Keratinocyte (primary cell): ENCODE results near the gene TULP1. TPM values are rescaled to one million over a fixed set of nuclear protein-coding genes. Genes with fewer than 3 reads are reported as not detected.

Experiments used
- DNase-seq: peaks from one replicate; pipeline ENCODE4 v3.0.0-alpha.2; 2011; ENCODE audit warnings: low read depth, missing footprints, low spot score
- FAIRE-seq: peaks from 2 replicates; lab custom pipeline; 2011; peaks lifted over from hg19 to GRCh38; lab: Jason Lieb, UNC
- H2AFZ ChIP-seq: 2 replicates; pipeline ENCODE4 v1.6.0; 2012; ENCODE audit warnings: low read length, control low read depth, inconsistent platforms; ENCODE audit not compliant: control insufficient read depth
- H3K27ac ChIP-seq: 2 replicates; pipeline ENCODE4 v1.5.1; 2011; ENCODE audit warnings: low read length; ENCODE audit not compliant: control insufficient read depth, insufficient read depth
- H3K27me3 ChIP-seq: 3 replicates; pipeline ENCODE4 v1.6.0; 2011; ENCODE audit warnings: low read length; ENCODE audit not compliant: control insufficient read depth, insufficient read depth; ENCODE audit errors: extremely low read depth
- H3K36me3 ChIP-seq, 2 experiments: 2 replicates in 1 of 2; 3 replicates in 1 of 2; pipeline ENCODE4 v1.5.1; 2011; ENCODE audit warnings: low read length in 2 of 2, mild to moderate bottlenecking in 1 of 2; ENCODE audit not compliant: control insufficient read depth in 2 of 2, insufficient read depth in 2 of 2; ENCODE audit errors: extremely low read depth in 1 of 2
- H3K4me1 ChIP-seq: 3 replicates; pipeline ENCODE4 v1.5.1; 2011; ENCODE audit warnings: low read length; ENCODE audit not compliant: control insufficient read depth, insufficient read depth; ENCODE audit errors: extremely low read depth
- H3K4me2 ChIP-seq: 3 replicates; pipeline ENCODE4 v1.6.0; 2011; ENCODE audit warnings: low read depth, low read length; ENCODE audit not compliant: control insufficient read depth, insufficient read depth; ENCODE audit errors: extremely low read depth
- H3K4me3 ChIP-seq, 3 experiments: fragments of 200-600 bp in 1 of 3; sonication (generic) in 1 of 3; 2 replicates in 2 of 3; 3 replicates in 1 of 3; pipeline ENCODE4 v1.5.1; 2011 to 2016; ENCODE audit warnings: low read length in 3 of 3, mild to moderate bottlenecking in 3 of 3, control low read depth in 2 of 3, inconsistent platforms in 1 of 3, low read depth in 1 of 3, mixed read lengths in 1 of 3, mixed run types in 1 of 3, moderate library complexity in 1 of 3; ENCODE audit not compliant: control insufficient read depth in 2 of 3, insufficient read depth in 2 of 3; ENCODE audit errors: extremely low read depth in 1 of 3
- H3K79me2 ChIP-seq: 2 replicates; pipeline ENCODE4 v1.6.0; 2012; ENCODE audit warnings: low read length; ENCODE audit not compliant: control insufficient read depth, insufficient read depth
- H3K9ac ChIP-seq: 3 replicates; pipeline ENCODE4 v1.6.0; 2011; ENCODE audit warnings: low read length; ENCODE audit not compliant: control insufficient read depth, insufficient read depth; ENCODE audit errors: extremely low read depth
- H3K9me1 ChIP-seq: 3 replicates; pipeline ENCODE4 v1.6.0; 2011; ENCODE audit warnings: low read length; ENCODE audit not compliant: control insufficient read depth, insufficient read depth; ENCODE audit errors: extremely low read depth
- H3K9me3 ChIP-seq: 2 replicates; pipeline ENCODE4 v1.5.1; 2012; ENCODE audit warnings: low read depth, low read length; ENCODE audit not compliant: control insufficient read depth
- H4K20me1 ChIP-seq: 3 replicates; pipeline ENCODE4 v1.6.0; 2011; ENCODE audit warnings: low read length; ENCODE audit not compliant: control insufficient read depth, insufficient read depth; ENCODE audit errors: extremely low read depth
- CTCF ChIP-seq, 3 experiments: IDR thresholded peaks in 1 of 3; conservative IDR thresholded peaks in 1 of 3; optimal IDR thresholded peaks in 1 of 3; 2 replicates in 2 of 3; 3 replicates in 1 of 3; pipeline versions ENCODE3 to v1.5.1; 2011; ENCODE audit warnings: low read length in 3 of 3, mild to moderate bottlenecking in 3 of 3, moderate library complexity in 2 of 3, control low read depth in 1 of 3, inconsistent platforms in 1 of 3; ENCODE audit not compliant: insufficient read depth in 2 of 3; ENCODE audit errors: extremely low read depth in 1 of 3
- EZH2 ChIP-seq: IDR thresholded peaks from one replicate; pipeline ENCODE4 v1.6.1; 2012; ENCODE audit warnings: inconsistent platforms, mild to moderate bottlenecking, low read length, moderate library complexity
- dilution Hi-C: fragments of 300-500 bp; cut with MboI; formaldehyde crosslinking; loops from one replicate; pipeline ENCODE4 v1.7.0; 2020; ENCODE audit warnings: low sequenced_read_pairs; ENCODE audit not compliant: extremely low pct_ligation_motif_present
- polyA plus RNA-seq, 5 experiments: library from polyadenylated mRNA; depleted of rRNA in 3 of 5; stranded (reverse) in 3 of 5; stranded (forward) in 1 of 5; unstranded in 1 of 5; fragments of >200 nt; gene quantifications; 1 replicate in 1 of 5; 2 replicates in 3 of 5; 3 replicates in 1 of 5; pipeline versions ENCODE4 v1.2.1 to v1.2.3, GENCODE V29; 2011 to 2012; ENCODE audit warnings: missing spikeins in 2 of 5, low read depth in 1 of 5, low replicate concordance in 1 of 5

TULP1 gene
- polyA plus RNA-seq, 1 donor (not counting 4 experiments of a cell fraction or from before 2014, with no cell fraction given), result not detected

DNA sequence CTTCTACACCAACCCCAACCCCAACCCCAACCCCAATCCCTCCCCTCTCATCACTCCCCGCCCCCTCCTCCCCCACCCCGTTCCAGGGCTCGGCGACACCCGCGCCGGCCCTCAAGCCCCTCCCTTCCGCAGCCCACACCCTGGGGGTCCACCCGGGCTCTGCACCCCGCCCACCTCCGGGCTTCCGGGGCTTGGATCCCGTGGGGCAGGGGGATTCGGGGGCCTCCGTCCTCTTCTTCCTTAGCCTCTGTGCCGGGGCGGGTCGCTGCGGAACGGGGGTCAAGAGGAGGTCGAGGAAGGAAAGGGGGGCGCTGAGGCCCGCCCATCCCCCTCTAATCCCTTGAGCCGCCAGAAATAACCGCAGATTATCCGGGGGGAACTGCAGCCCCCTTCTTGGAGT, 690 bp downstream of the TULP1 start:
- no peaks in the 10 kb centered on the region for H3K4me1 ChIP-seq
- FAIRE-seq (no peak), DNase-seq (no peak)
- peaks cover 30% of the 10 kb centered on the region for H3K27me3 ChIP-seq
- H3K4me3 ChIP-seq, result no peak overlapping the region
- no peaks in the 10 kb centered on the region for H3K79me2 ChIP-seq
- no peak overlapping the region for H2AFZ ChIP-seq
- no peak overlapping the region for H3K27ac ChIP-seq
- no peaks in the 10 kb centered on the region for H4K20me1 ChIP-seq
- dilution Hi-C loops, result no loop called here
- H3K9me3 ChIP-seq, result no peaks in the 10 kb centered on the region
- H3K9me1 ChIP-seq, result no peaks in the 10 kb centered on the region
- no peaks in the 10 kb centered on the region for H3K36me3 ChIP-seq
- H3K9ac ChIP-seq, result no peak overlapping the region
- no peak overlapping the region for H3K4me2 ChIP-seq
- no peak for TF ChIP-seq CTCF (optimal IDR thresholded peaks at IDR 0.05 in 1 of 3, IDR thresholded peaks at IDR 0.05 in 1 of 3, conservative IDR thresholded peaks at IDR 0.05 in 1 of 3; ENCODE audit: extremely low read depth in 1 of 3, insufficient read depth in 2 of 3, low read length in 3 of 3)
- no peak for TF ChIP-seq EZH2

DNA sequence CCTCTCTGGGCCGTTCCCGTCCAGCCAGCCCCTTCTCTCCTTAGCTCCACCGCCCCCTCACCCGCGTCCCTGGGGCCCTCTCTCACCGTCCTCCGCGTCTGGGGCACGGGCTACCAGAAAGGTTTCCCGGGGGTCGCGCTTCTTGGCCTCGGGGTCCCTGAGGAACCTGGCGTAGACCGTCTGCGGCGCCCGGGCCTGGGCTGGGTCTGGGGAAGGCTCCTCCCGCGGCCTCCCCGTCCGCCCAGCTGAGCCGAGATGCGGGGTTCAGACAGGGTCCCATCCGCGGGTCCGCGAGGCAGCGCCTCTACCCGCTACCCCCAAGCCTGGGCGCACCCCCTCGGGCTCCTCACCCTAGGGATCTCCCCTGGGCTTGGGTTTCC, 1.1 kb downstream of the TULP1 start:
- no peaks in the 10 kb centered on the region for H4K20me1 ChIP-seq
- peaks cover 31% of the 10 kb centered on the region for H3K27me3 ChIP-seq
- no peak overlapping the region for H3K27ac ChIP-seq
- no peak overlapping the region for H3K4me3 ChIP-seq
- no peak overlapping the region for H3K4me2 ChIP-seq
- no peak overlapping the region for H3K9ac ChIP-seq
- no peaks in the 10 kb centered on the region for H3K79me2 ChIP-seq
- dilution Hi-C loops, result no loop called here
- H3K9me3 ChIP-seq, result no peaks in the 10 kb centered on the region
- H3K4me1 ChIP-seq, result no peaks in the 10 kb centered on the region
- H3K9me1 ChIP-seq, result no peaks in the 10 kb centered on the region
- DNase-seq (no peak), FAIRE-seq (no peak)
- TF ChIP-seq CTCF (optimal IDR thresholded peaks at IDR 0.05 in 1 of 3, IDR thresholded peaks at IDR 0.05 in 1 of 3, conservative IDR thresholded peaks at IDR 0.05 in 1 of 3; ENCODE audit: extremely low read depth in 1 of 3, insufficient read depth in 2 of 3, low read length in 3 of 3) (no peak), EZH2 (no peak)
- no peaks in the 10 kb centered on the region for H3K36me3 ChIP-seq
- H2AFZ ChIP-seq, result no peak overlapping the region
